ENCODE data around the gene NIT1. TPM values are rescaled to one million over a fixed set of nuclear protein-coding genes. Genes with fewer than 3 reads are reported as not detected.

NIT1 gene
- total and polyA plus RNA-seq, 9 of the 15 experiments (the other 6 are each of a cell fraction or from before 2014, with no cell fraction given), result 18.4 to 76.0 (median 33.7) TPM

- TF ChIP-seq L3MBTL2 (IDR thresholded peaks at IDR 0.05) (peak; percentile 96), EZH2 (IDR thresholded peaks at IDR 0.05; ENCODE audit: borderline replicate concordance, low read depth, low read length) (0 out of 2 replicates have a peak, but pooled peaks have one; percentile 49), VEZF1 (CRISPR knock-in tag; IDR thresholded peaks at IDR 0.05) (peak; percentile 73), ETV1 (tag; conservative IDR thresholded peaks at IDR 0.05; ENCODE audit: low read depth) (0 out of 2 replicates have a peak, but pooled peaks have one; percentile 29), ZBTB5 (IDR thresholded peaks at IDR 0.05) (no peak), LARP7 (IDR thresholded peaks at IDR 0.05) (no peak), RERE (CRISPR knock-in tag; IDR thresholded peaks at IDR 0.05; ENCODE audit: borderline replicate concordance) (no peak), TAF1 (IDR thresholded peaks at IDR 0.05; ENCODE audit: control insufficient read depth, extremely low read depth, insufficient read depth, low read length, severe bottlenecking) (peak; percentile 66), SUPT5H (IDR thresholded peaks at IDR 0.05) (peak; percentile 93), ZC3H4 (CRISPR knock-in tag; IDR thresholded peaks at IDR 0.05; ENCODE audit: borderline replicate concordance) (peak; percentile 83; the same call in 1 of the 2 replicates), POLR2H (tag; IDR thresholded peaks at IDR 0.05; ENCODE audit: low read depth) (peak; percentile 88), USF2 (CRISPR knock-in tag; IDR thresholded peaks at IDR 0.05) (peak; percentile 51), FOXK1 (CRISPR knock-in tag; IDR thresholded peaks at IDR 0.05; ENCODE audit: borderline replicate concordance) (no peak), MAZ (CRISPR knock-in tag; conservative IDR thresholded peaks at IDR 0.05 in 1 of 2, IDR thresholded peaks at IDR 0.05 in 1 of 2) (peak; percentile 83 to 92)
Observed at GRCh38 chr1:161165742-161166668, 48.1 kb downstream of the NIT1 start, which contains the start of gene PPOX (continued).

All from K562 (cell line).